Measurements from ENCODE around the gene TAAR6. TPM values are rescaled to one million over a fixed set of nuclear protein-coding genes. Genes with fewer than 3 reads are reported as not detected.

The TAAR6 gene
- total and polyA plus RNA-seq, 8 donors, result not detected

- H3K27me3 ChIP-seq, result no peaks in the 10 kb centered on the region
- no peaks in the 10 kb centered on the region for H3K4me1 ChIP-seq
- DNase-seq (no peak), ATAC-seq (no peak)
- H3K4me3 ChIP-seq, result no peak overlapping the region
- TF ChIP-seq CTCF (IDR thresholded peaks at IDR 0.05), result no peak
- H3K27ac ChIP-seq, result no peak overlapping the region
- H3K36me3 ChIP-seq, result no peaks in the 10 kb centered on the region
- no peaks in the 10 kb centered on the region for H3K9me3 ChIP-seq
- intact Hi-C loops (cut with DNase I), result no loop called here
These were observed 42.5 kb downstream of the TAAR6 start for GRCh38 chr6:132612449-132613108.

- no peak for ATAC-seq
- intact Hi-C loops (cut with DNase I), result no loop called here
- Histone ChIP-seq H3K27ac (no peak overlapping the region), H3K4me3 (no peak overlapping the region), H3K36me3 (no peaks in the 10 kb centered on the region), H3K4me1 (no peaks in the 10 kb centered on the region), H3K27me3 (no peaks in the 10 kb centered on the region), H3K9me3 (no peaks in the 10 kb centered on the region)
- no peak for TF ChIP-seq CTCF (IDR thresholded peaks at IDR 0.05)
- no peak for DNase-seq
These were observed 44.4 kb downstream of the TAAR6 start for GRCh38 chr6:132614554-132614953.

- ATAC-seq (no peak), DNase-seq (no peak)
- Histone ChIP-seq H3K36me3 (no peaks in the 10 kb centered on the region), H3K4me1 (no peaks in the 10 kb centered on the region), H3K9me3 (no peaks in the 10 kb centered on the region), H3K27me3 (peaks cover 0 to 3% of the 10 kb centered on the region in 2 donors), H3K4me3 (no peak overlapping the region), H3K27ac (no peak overlapping the region)
- TF ChIP-seq CTCF (IDR thresholded peaks at IDR 0.05), result no peak
- intact Hi-C loops (cut with DNase I), result no loop called here
These were observed 46.6 kb downstream of the TAAR6 start for GRCh38 chr6:132616677-132617076.

Other genes with a start within 250 kb of the TAAR6 start
- 100 to 1,000 TPM in 1 of 2 donors, 10 to 100 TPM in 1; 49.5 to 106 TPM for gene MOXD1, start 168.8 kb upstream of the TAAR6 start, total RNA-seq
- gene MOXD1, start 168.8 kb upstream of the TAAR6 start, polyA plus RNA-seq (ENCODE audit: insufficient read length in 6 of 6), result 10 to 100 TPM; 40.3 to 75.6 (median 57.1) TPM
- gene STX7, start 57.2 kb upstream of the TAAR6 start, total RNA-seq, result 10 to 100 TPM; 61.2 to 69.7 TPM
- 10 to 100 TPM; 46.1 to 65.3 (median 55.5) TPM for gene STX7, start 57.2 kb upstream of the TAAR6 start, polyA plus RNA-seq (ENCODE audit: insufficient read length in 6 of 6)
- not detected for gene TAAR9, start 32.0 kb upstream of the TAAR6 start, total RNA-seq
- gene TAAR9, start 32.0 kb upstream of the TAAR6 start, polyA plus RNA-seq (ENCODE audit: insufficient read length in 6 of 6), result not detected
- gene TAAR8, start 17.6 kb upstream of the TAAR6 start, total RNA-seq, result not detected
- not detected for gene TAAR8, start 17.6 kb upstream of the TAAR6 start, polyA plus RNA-seq (ENCODE audit: insufficient read length in 6 of 6)
- gene TAAR5, start 19.4 kb downstream of the TAAR6 start, total RNA-seq, result not detected
- not detected for gene TAAR5, start 19.4 kb downstream of the TAAR6 start, polyA plus RNA-seq (ENCODE audit: insufficient read length in 6 of 6)
- gene TAAR2, start 54.0 kb downstream of the TAAR6 start, total RNA-seq, result not detected
- gene TAAR2, start 54.0 kb downstream of the TAAR6 start, polyA plus RNA-seq (ENCODE audit: insufficient read length in 6 of 6), result not detected
- gene TAAR1, start 88.9 kb downstream of the TAAR6 start, total RNA-seq, result not detected
- under 1 TPM in 3 of 6 donors, not detected in 3; 0.13 to 0.16 (median 0.15) TPM for gene TAAR1, start 88.9 kb downstream of the TAAR6 start, polyA plus RNA-seq (ENCODE audit: insufficient read length in 6 of 6)
- gene VNN1, start 143.7 kb downstream of the TAAR6 start, total RNA-seq, result 1 to 10 TPM; 1.4 to 10.0 TPM
- under 1 TPM; 0.25 to 0.52 (median 0.45) TPM for gene VNN1, start 143.7 kb downstream of the TAAR6 start, polyA plus RNA-seq (ENCODE audit: insufficient read length in 6 of 6)
- 10 to 100 TPM in 1 of 2 donors, 1 to 10 TPM in 1; 4.0 to 58.8 TPM for gene VNN2, start 187.6 kb downstream of the TAAR6 start, total RNA-seq
- 1 to 10 TPM in 5 of 6 donors, under 1 TPM in 1; 0.91 to 2.1 (median 1.1) TPM for gene VNN2, start 187.6 kb downstream of the TAAR6 start, polyA plus RNA-seq (ENCODE audit: insufficient read length in 6 of 6)
- 10 to 100 TPM; 10.8 to 15.0 TPM for gene SLC18B1, start 228.3 kb downstream of the TAAR6 start, total RNA-seq
- 10 to 100 TPM; 19.0 to 26.6 (median 23.8) TPM for gene SLC18B1, start 228.3 kb downstream of the TAAR6 start, polyA plus RNA-seq (ENCODE audit: insufficient read length in 6 of 6)
- gene RPS12, start 244.2 kb downstream of the TAAR6 start, total RNA-seq, result 1,000 to 10,000 TPM; 1,016 to 1,304 TPM
- gene RPS12, start 244.2 kb downstream of the TAAR6 start, polyA plus RNA-seq (ENCODE audit: insufficient read length in 6 of 6), result 1,000 to 10,000 TPM; 2,201 to 2,559 (median 2,482) TPM